GM19023 (cell line): Measurements from ENCODE around the gene SS18L1.
"Not testable (repeated sequence)": the region's sequence is repeated elsewhere in the genome, so short reads cannot be mapped to it uniquely, and the experiment has no call there.

Experiments
- ATAC-seq: cut with Tn5 transposase; IDR thresholded peaks from one replicate; pipeline ENCODE4 v1.9.1; 2021; ENCODE audit warnings: mild to moderate bottlenecking, moderate library complexity; ENCODE audit not compliant: unreplicated experiment

The SS18L1 gene

DNA sequence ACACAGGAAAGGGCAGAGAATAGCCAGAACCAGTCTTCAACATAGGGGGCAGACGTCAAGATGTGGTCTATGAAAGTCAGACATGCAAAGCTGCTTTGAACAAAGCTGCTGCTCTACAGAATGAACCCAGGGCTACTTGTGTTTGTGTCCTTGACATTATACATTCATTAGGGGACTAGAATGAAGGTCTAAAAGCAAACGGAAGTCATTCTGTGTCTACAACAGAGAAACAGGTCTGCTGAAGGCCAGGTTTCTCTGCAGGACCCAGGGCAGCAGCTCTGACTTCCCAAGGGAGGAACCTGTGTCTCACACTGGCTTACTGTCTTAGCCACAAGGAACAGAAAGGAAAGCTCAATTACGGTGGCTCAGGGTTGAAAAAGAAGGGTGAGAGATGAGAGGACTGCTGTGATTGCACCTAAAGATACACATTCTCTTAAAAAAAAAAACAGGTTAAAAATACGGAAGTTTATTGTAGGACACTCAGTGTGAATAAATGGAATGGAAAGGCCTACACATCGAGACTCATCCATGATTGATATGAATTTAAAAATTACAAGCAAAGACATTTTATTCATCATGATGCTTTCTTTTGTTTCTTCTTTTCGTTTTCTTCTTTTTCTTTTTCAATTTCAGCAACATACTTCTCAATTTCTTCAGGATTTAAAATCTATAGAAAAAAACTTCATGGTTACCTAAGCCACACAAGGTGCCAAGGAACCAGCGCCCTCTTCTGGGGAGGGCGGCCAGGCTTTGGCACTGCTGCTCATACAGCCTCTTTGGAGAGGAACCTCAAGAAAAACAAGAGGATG is 7.1 kb upstream of the SS18L1 start:
- ATAC-seq: no peak

DNA sequence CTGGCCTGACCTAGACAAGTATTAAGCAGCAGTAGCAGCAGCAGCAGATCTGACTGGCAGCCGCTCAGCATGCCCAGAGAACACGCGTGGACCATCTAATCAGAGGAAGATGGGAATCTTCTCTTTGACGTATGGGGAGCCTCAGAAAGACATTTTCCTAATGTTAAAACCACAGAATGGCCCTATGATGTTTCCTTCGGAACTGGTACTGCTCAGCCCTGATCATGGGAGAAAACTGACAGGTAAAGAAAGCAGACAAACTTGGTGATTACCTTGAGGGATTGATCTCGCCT is 6.5 kb upstream of the SS18L1 start:
- ATAC-seq: no peak

DNA sequence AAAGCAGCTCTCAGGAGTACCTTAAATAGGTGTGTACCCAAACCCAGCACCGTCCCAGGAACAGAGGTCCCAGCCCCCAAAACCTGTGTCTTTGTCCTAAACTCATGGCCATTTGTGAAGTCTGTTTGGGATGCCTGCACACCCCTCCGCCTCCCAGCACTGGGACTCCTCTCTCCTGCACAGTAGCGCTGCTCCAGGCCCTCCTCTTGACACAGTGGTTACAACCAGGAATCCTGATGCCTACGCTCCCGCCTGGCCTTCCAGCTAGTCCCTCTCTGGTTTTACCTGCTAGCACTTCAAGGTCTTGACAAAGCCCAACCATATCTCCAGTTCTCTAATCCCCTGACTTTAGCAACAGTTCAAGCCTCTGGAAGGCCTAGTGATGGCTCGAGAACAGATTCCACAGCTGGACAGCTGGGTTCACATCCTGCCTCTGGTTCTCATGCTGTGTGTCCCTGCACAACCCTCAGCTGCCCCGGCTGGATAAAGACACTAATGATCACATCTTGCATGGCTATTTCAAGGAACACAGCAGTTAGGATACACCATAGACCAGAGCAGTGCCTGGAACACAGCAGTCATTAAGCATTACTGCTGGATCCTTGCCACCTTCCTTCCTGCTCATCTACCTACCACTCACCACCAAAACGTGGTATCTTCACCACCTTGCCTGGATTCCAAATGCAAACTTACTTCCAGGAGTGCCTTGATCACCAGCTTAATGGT is 5.9 kb upstream of the SS18L1 start:
- no peak for ATAC-seq

DNA sequence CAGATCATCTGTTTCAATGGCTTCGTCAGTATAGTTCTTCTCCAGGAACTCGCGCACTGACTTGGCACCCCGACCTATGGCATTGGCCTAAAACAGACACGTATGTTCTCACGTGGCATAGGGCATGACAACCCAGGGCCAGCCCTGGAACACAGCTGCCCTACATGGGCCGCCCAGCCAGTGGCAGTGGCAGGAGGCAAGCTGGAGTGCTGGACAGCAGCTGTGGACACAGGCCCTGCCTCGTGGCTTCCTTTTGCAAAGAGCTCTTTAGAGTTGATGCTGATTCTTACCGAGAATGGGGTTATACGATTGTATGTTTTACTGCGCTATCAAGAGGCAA is 5.4 kb upstream of the SS18L1 start:
- no peak for ATAC-seq

DNA sequence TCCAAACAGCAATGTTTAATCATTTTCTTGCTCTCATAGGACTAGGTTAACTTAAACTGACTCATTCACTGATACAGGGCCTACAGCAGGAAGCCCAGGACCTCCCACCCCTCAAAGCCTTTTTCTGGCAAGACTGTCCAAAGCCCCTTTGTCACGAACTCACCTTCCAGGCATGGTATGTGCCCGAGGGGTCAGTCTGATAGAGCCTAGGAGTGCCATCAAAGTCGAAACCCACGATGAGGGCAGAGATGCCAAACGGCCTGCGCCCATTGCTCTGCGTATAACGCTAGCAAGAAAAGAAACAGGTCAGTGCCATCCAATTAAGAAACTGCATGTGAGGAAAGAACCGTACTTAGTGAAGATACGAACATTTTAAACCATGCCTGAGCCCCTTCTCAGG is 4.7 kb upstream of the SS18L1 start:
- no peak for ATAC-seq

DNA sequence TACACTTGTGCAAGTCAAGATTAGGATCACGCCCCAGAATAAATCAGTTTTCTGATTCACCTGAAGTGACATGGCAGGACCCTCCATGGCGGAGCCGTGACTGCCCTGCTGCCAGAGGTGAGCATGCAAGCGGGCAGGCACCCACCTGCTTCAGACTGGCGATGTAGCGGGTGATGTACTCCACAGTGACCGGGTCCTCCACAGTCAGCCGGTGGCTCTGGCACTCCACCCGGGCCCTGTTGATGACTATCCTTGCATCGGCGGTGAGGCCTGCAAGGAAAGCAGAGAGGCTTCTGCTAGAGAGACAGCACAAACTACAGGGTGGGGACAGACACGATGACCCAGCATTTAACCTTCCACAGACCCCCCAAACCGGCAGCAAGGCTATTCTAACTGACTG is 3.9 kb upstream of the SS18L1 start:
- ATAC-seq: no peak

DNA sequence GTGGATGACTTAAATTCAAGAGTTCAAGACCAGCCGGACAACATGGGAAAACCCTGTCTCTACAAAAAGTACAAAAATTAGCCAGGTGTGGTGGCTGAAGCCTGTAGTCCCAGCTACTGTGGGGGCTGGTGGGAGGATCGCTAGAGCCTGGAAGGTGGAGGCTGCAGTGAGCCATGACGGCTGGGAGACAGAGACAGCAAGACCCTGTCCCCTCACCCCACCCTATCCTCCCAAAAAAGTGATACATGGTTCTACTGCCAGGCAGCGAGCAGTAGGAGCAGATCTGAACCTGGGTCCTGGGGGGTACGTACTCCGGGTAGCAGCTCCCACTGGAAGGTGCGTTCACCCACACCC is 2.5 kb upstream of the SS18L1 start:
- no peak for ATAC-seq

DNA sequence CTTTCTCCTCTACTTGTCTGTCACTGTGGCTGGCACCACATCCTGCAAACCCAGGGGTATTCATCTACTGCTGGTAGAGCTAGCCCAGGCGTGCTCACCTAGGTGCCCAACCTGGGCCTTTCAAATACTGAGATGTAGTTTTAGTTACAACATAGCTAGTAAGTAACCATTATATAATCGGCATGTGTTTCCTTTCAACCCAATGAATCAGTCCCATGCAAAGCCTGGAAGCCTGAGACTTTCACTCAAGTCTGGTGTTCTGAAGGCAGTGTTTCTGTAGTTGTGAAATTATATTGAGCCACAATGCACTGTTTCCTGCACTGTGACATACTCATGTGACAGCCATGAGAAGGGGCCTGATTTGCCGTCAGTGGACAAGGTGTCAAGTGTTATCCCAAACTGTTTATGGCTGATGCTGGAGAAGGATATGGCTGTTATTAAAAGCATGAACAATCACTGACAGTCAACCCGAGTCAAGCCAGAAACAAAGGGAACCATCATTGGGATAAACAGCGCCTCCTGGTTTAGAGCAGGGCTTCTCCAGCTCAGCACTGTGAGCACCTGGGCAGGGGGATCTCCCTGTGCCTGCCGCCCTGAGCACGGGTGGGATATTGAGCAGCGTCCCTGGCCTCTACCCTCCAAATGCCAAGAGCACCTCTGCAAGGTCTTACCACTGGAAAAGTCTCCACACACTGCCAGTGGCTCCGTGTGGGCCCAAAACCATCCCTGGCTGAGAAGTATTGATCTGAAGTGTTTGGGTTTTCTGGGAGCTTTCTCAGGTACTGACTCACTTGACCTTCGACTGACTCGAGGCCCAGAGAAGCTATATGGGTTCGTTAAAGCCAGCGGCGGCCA is 1.9 kb upstream of the SS18L1 start:
- ATAC-seq: no peak

DNA sequence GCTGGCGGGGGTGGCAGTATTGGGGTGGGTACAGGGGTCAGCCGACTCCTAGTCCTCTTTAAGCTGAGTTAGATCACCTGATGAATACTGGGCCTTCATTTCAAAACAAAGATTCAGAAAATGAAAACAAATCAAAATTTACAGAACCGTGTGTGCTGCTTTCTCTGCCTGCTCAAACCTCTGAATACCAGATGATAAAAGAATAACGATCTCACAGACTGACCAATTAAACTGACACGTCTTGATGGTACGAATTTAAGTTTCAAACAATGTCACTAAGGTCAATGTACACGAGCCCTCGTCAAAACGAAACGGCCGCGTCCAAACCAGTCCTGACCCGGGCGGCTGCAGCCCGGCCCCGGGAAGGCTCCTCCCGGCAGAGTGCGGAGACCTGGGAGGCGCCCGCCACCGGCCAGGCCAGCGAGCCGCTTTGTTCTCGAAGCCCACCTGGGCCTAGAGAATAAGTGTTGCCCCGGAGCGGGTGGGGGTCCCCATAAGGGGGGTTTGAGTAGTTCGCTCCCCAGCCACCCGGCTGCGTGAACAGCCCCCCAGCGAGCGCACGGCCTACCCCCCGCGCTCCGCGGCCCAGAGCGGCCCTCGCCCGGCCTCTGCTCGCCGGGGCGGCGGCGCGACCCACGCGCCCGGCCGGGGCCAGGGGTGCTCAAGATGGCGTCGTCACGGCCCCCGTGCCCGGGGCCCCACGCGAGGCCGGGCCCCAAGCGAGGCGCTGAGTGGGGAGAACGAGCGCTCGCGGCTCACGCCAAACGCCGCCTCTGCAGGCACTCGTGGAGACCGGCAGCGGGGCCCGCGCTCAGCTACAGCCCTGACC is 1.1 kb upstream of the SS18L1 start:
- ATAC-seq: peak; percentile 25

- peak; percentile 9 for ATAC-seq
These were observed 622 bp downstream of the SS18L1 start for GRCh38 chr20:62143957-62144825.

DNA sequence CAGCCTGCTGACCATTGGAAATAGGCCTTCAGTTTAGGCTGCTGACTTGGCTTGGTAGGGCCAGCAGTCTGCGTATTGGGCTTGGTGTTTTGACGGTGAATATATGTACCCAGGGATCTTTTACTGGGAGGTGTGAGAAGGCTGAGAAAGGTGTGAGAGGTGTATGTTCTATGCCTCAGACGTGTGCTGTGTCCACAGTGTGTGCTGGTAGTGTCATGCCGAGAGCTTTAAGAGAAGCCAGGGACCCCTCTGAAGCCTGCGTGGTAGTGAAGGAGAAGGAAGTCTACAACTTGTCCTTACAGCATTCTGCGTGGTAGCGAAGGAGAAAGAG is 2.1 kb downstream of the SS18L1 start:
- no peak for ATAC-seq

DNA sequence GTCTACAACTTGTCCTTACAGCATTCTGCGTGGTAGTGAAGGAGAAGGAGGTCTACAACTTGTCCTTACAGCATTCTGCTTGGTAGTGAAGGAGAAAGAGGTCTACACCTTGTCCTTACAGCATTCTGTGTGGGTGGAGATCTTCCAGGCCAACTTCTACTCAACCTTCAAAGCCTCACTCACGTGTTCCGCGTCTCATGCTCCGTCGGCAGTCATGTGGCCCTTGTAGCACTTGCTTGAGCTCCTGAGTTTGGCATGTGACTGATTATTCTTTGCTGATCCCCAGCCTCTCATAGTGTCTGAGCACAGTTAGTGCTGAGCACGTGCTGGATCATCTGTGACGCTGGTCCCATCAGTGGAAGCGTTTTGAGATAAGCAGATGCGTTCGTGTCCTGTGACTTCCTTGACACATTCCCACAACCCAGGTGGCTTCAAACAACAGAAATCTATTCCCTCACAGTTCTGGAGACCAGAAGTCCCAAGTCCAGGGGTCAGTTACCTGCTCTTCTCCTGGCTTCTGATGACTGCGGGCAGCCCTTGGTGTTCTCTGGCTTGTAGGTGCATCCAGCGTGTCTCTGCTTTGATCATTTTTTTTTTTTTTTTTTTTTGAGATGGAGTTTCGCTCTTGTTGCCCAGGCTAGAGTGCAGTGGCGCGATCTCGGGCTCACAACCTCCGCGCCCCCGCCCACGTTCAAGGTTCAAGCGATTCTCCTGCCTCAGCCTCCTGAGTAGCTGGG is 2.6 kb downstream of the SS18L1 start:
- no peak for ATAC-seq

GRCh38 chr20:62147125-62147524 is 3.6 kb downstream of the SS18L1 start:
- ATAC-seq: no peak

- ATAC-seq: no peak
These were observed 4.0 kb downstream of the SS18L1 start for GRCh38 chr20:62147528-62147927.

- not testable (repeated sequence) for ATAC-seq
These were observed 4.8 kb downstream of the SS18L1 start for GRCh38 chr20:62148383-62148782.

DNA sequence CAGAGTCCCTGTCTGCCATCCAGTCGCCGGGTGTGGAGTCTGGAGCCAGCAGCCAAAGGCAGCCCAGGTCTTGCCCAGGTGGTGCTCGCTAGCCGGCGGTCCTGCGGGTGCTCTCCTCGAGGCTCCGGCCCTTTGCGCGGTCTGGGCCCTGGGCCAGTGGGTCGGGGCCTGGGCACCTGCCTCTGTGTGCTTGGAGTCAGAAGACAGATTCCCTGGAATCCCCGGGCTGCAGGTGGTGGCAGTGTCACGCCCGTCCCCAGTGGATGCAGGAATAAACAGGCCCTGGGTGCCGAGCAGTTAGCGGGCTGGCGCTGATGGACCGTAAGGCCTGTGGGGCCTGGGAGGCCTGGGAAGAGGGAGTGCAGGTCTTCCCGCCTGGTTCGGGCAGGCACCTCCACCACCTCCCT is 5.3 kb downstream of the SS18L1 start:
- no peak for ATAC-seq

DNA sequence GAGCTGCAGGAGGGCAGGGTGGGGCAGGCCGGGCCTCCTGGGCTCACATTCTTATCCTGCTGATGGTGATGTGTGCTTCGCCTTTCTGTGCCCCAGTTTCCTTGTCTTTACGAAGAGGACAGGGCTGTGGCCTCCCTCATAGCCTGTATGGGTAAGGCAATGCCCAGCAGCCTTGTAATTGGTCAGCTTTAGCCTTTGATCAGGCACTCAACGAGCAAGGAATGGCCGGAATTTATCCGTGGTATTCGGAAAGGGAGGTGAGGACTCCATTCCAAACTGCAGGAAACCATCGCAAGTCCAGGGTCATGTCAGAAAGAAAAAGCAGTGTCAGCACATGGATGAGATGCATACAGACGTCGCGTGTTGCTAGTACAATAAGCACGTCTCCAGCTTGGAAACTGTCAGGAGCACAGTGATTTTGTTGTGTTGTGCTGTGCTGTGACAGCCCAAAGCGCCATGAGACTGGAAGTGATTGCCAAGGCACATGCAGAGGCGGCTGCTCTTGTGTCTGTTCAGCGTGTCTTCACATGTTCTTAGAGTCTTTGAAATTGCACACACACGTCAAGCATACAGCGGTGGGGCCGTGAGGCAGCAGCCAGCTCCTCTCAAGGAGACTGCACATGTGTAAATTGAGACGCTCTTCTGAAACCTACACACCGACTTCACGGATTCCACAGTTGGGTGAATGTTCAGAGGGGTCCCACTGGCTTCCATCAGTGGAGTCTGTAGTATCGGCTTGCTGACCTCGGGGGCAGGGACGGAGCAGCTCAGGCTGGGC is 6.2 kb downstream of the SS18L1 start:
- no peak for ATAC-seq

DNA sequence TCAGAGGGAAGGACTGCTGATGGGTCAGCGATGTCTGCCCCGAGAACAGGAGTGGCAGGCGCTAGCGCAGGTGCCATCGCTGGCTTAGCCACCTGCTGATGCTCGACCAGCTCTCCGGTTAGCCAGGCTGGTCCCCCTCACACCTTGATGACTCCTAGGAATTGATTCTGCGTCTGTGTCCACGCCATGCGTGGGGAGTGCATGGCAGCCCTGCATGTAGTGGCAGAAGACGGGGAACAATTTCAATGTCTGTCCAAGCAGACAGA is 6.7 kb downstream of the SS18L1 start:
- no peak for ATAC-seq

GRCh38 chr20:62151225-62151624 is 7.7 kb downstream of the SS18L1 start:
- ATAC-seq: no peak
